B cell (primary cell): Measurements from ENCODE around the gene BOC.

Experiments
- CTCF ChIP-seq: fragments of 200-600 bp; IDR thresholded peaks from one replicate; pipeline ENCODE4 v1.8.0; 2022; ENCODE audit warnings: antibody characterized with exemption, mild to moderate bottlenecking
- EZH2 ChIP-seq: IDR thresholded peaks from 2 replicates; pipeline ENCODE4 v1.6.1; 2012; ENCODE audit warnings: borderline replicate concordance, low read depth, mild to moderate bottlenecking, moderate library complexity, low read length; ENCODE audit not compliant: insufficient read depth, poor library complexity, severe bottlenecking

- no peak for TF ChIP-seq CTCF
- no peak for TF ChIP-seq EZH2
Observed at GRCh38 chr3:113273604-113274378, 62.4 kb downstream of the BOC start.
